H1 (cell line): Measurements from ENCODE around the gene CHMP5. TPM values are rescaled to one million over a fixed set of nuclear protein-coding genes. Genes with fewer than 3 reads are reported as not detected.

ENCODE experiments used
- CTCF ChIA-PET: fragments of 300-600 bp; sonication (Branson Sonifier 250); formaldehyde crosslinking; loops from one replicate; lab custom pipeline; 2021; ENCODE audit not compliant: partially characterized antibody; lab: Charles Lee
- POLR2A ChIA-PET: fragments of 300-600 bp; sonication (Branson Sonifier 250); formaldehyde crosslinking; loops from one replicate; lab custom pipeline; 2021; ENCODE audit warnings: inconsistent platforms; ENCODE audit not compliant: partially characterized antibody; lab: Charles Lee
- DNase-seq, 2 experiments: peaks; one replicate each; pipeline versions ENCODE4 v3.0.0 to v3.0.0-alpha.2; 2010 to 2022; ENCODE audit warnings: low spot score in 2 of 2, low read depth in 1 of 2, mixed read lengths in 1 of 2
- FAIRE-seq: peaks from 2 replicates; lab custom pipeline; 2011; peaks lifted over from hg19 to GRCh38; lab: Jason Lieb, UNC
- H2AFZ ChIP-seq: 2 replicates; pipeline ENCODE4 v1.8.1; 2012; ENCODE audit warnings: low read length, inconsistent platforms
- H2AK5ac ChIP-seq: 2 replicates; pipeline ENCODE4 v1.6.1; 2013; ENCODE audit warnings: low read depth, low read length
- H2BK120ac ChIP-seq: replicated peaks from 2 replicates; pipeline ENCODE3; 2013; ENCODE audit warnings: low read depth, low read length, inconsistent platforms
- H2BK12ac ChIP-seq: 2 replicates; pipeline ENCODE4 v1.6.1; 2013; ENCODE audit warnings: low read depth, low read length
- H2BK15ac ChIP-seq: 2 replicates; pipeline ENCODE4 v1.6.1; 2013; ENCODE audit warnings: low read length
- H2BK20ac ChIP-seq: 2 replicates; pipeline ENCODE4 v1.6.1; 2013; ENCODE audit warnings: low read length
- H2BK5ac ChIP-seq: 2 replicates; pipeline ENCODE4 v1.6.1; 2013; ENCODE audit warnings: low read depth, low read length
- H3K14ac ChIP-seq: 2 replicates; pipeline ENCODE4 v1.6.1; 2013; ENCODE audit warnings: inconsistent platforms; ENCODE audit not compliant: insufficient read length
- H3K18ac ChIP-seq: 2 replicates; pipeline ENCODE4 v1.6.1; 2013; ENCODE audit warnings: low read length; ENCODE audit errors: extremely low read depth
- H3K23ac ChIP-seq: 2 replicates; pipeline ENCODE4 v1.6.1; 2013; ENCODE audit warnings: inconsistent platforms; ENCODE audit not compliant: insufficient read length
- H3K23me2 ChIP-seq: 2 replicates; pipeline ENCODE4 v1.6.1; 2013; ENCODE audit warnings: low read depth, low read length
- H3K27ac ChIP-seq: 2 replicates; pipeline ENCODE4 v1.6.1; 2011; ENCODE audit warnings: low read depth, low read length, inconsistent platforms
- H3K27me3 ChIP-seq, 4 experiments: replicated peaks in 1 of 4; 1 replicate in 1 of 4; 2 replicates in 3 of 4; pipeline versions ENCODE4 v1.6.1 to v1.8.1; 2011 to 2013; ENCODE audit warnings: low read length in 3 of 4, mild to moderate bottlenecking in 3 of 4, inconsistent platforms in 2 of 4, mixed read lengths in 2 of 4, moderate library complexity in 1 of 4; ENCODE audit not compliant: control insufficient read depth in 3 of 4, insufficient read depth in 3 of 4; ENCODE audit errors: extremely low read depth in 1 of 4
- H3K36me3 ChIP-seq, 4 experiments: 2 replicates each; pipeline versions ENCODE4 v1.6.1 to v1.8.1; 2011 to 2013; ENCODE audit warnings: mild to moderate bottlenecking in 4 of 4, low read length in 3 of 4, moderate library complexity in 2 of 4, control low read depth in 1 of 4, inconsistent platforms in 1 of 4; ENCODE audit not compliant: insufficient read depth in 4 of 4, control insufficient read depth in 2 of 4
- H3K4ac ChIP-seq: replicated peaks from 2 replicates; pipeline ENCODE3; 2013; ENCODE audit warnings: low read length, low read depth, mixed read lengths, inconsistent platforms; ENCODE audit not compliant: insufficient read length
- H3K4me1 ChIP-seq, 4 experiments: replicated peaks in 1 of 4; 1 replicate in 1 of 4; 2 replicates in 3 of 4; pipeline versions ENCODE4 v1.6.1 to v1.8.1; 2011 to 2013; ENCODE audit warnings: low read length in 3 of 4, inconsistent platforms in 2 of 4, mixed read lengths in 1 of 4; ENCODE audit not compliant: insufficient read depth in 4 of 4, control insufficient read depth in 3 of 4
- H3K4me2 ChIP-seq, 2 experiments: 2 replicates each; pipeline versions ENCODE4 v1.6.1 to v1.8.1; 2011 to 2013; ENCODE audit warnings: low read depth in 2 of 2, low read length in 2 of 2, control low read depth in 1 of 2, inconsistent platforms in 1 of 2, mild to moderate bottlenecking in 1 of 2; ENCODE audit not compliant: insufficient read depth in 1 of 2
- H3K4me3 ChIP-seq, 4 experiments: fragments of 200-600, 300-600 bp in 1 of 4; sonication (generic), shearing (Covaris generic), sonication (Bioruptor Twin) in 1 of 4; 2 replicates each; pipeline versions ENCODE4 v1.5.1 to v1.8.1; 2011 to 2016; ENCODE audit warnings: low read length in 4 of 4, low read depth in 3 of 4, control low read depth in 2 of 4, inconsistent platforms in 2 of 4, mild to moderate bottlenecking in 2 of 4, mixed read lengths in 1 of 4, moderate library complexity in 1 of 4; ENCODE audit not compliant: insufficient read depth in 2 of 4; ENCODE audit errors: extremely low read depth in 1 of 4
- H3K56ac ChIP-seq: replicated peaks from 2 replicates; pipeline ENCODE3; 2013; ENCODE audit warnings: low read depth, mild to moderate bottlenecking, mixed read lengths, low read length, inconsistent platforms; ENCODE audit not compliant: insufficient read length
- H3K79me1 ChIP-seq: 2 replicates; pipeline ENCODE4 v1.6.1; 2013; ENCODE audit warnings: low read depth, low read length, control low read depth
- H3K79me2 ChIP-seq, 2 experiments: 2 replicates each; pipeline versions ENCODE4 v1.6.1 to v1.8.1; 2012 to 2013; ENCODE audit warnings: low read length in 2 of 2, mild to moderate bottlenecking in 2 of 2, inconsistent platforms in 1 of 2; ENCODE audit not compliant: insufficient read depth in 2 of 2, control insufficient read depth in 1 of 2
- H3K9ac ChIP-seq, 4 experiments: replicated peaks in 1 of 4; 1 replicate in 1 of 4; 2 replicates in 3 of 4; pipeline versions ENCODE4 v1.6.1 to v1.8.1; 2011 to 2013; ENCODE audit warnings: low read depth in 3 of 4, low read length in 3 of 4, control low read depth in 2 of 4, mild to moderate bottlenecking in 2 of 4, moderate library complexity in 2 of 4, inconsistent platforms in 1 of 4; ENCODE audit errors: extremely low read depth in 1 of 4
- H3K9me3 ChIP-seq, 2 experiments: 2 replicates each; pipeline versions ENCODE4 v1.6.1 to v1.8.1; 2012 to 2013; ENCODE audit warnings: mild to moderate bottlenecking in 2 of 2, moderate library complexity in 2 of 2, control low read depth in 1 of 2, inconsistent platforms in 1 of 2, low read depth in 1 of 2, low read length in 1 of 2, mixed read lengths in 1 of 2; ENCODE audit not compliant: insufficient read depth in 2 of 2
- H4K20me1 ChIP-seq, 2 experiments: replicated peaks in 1 of 2; 2 replicates each; pipeline versions ENCODE3 to v1.8.1; 2011 to 2013; ENCODE audit warnings: inconsistent platforms in 2 of 2, low read length in 2 of 2, mild to moderate bottlenecking in 1 of 2; ENCODE audit not compliant: insufficient read depth in 2 of 2, control insufficient read depth in 1 of 2
- H4K5ac ChIP-seq: 2 replicates; pipeline ENCODE4 v1.6.1; 2013; ENCODE audit warnings: low read length, low read depth, mixed read lengths, inconsistent platforms; ENCODE audit not compliant: insufficient read length
- H4K8ac ChIP-seq: 2 replicates; pipeline ENCODE4 v1.8.0; 2013; ENCODE audit warnings: mild to moderate bottlenecking, moderate library complexity, low read length, inconsistent platforms; ENCODE audit not compliant: insufficient read depth; ENCODE audit errors: extremely low read depth
- H4K91ac ChIP-seq: replicated peaks from 2 replicates; pipeline ENCODE3; 2013; ENCODE audit warnings: low read length, mixed read lengths, inconsistent platforms; ENCODE audit not compliant: insufficient read length
- HDAC6 ChIP-seq: IDR thresholded peaks from one replicate; pipeline ENCODE4 v1.7.1; 2012; ENCODE audit warnings: low read depth, mild to moderate bottlenecking, inconsistent platforms, low read length, moderate library complexity
- KDM1A ChIP-seq: fragments of 200-600, 300-600 bp; sonication (generic); IDR thresholded peaks from 2 replicates; pipeline ENCODE4 v1.7.1; 2016; ENCODE audit warnings: mild to moderate bottlenecking, low read length, borderline replicate concordance
- POLR2A ChIP-seq, 2 experiments: IDR thresholded peaks; 1 replicate in 1 of 2; 2 replicates in 1 of 2; pipeline ENCODE4 v1.6.1; 2011; ENCODE audit warnings: low read depth in 2 of 2, low read length in 2 of 2, mild to moderate bottlenecking in 2 of 2; ENCODE audit errors: control extremely low read depth in 1 of 2
- SP4 ChIP-seq: IDR thresholded peaks from 2 replicates; pipeline ENCODE4 v1.6.1; 2012; ENCODE audit warnings: low read length, inconsistent platforms
- SRF ChIP-seq: IDR thresholded peaks from 2 replicates; pipeline ENCODE4 v1.6.1; 2011; ENCODE audit warnings: mild to moderate bottlenecking, low read depth, low read length, moderate library complexity
- SUZ12 ChIP-seq: fragments of 200-600 bp; sonication (generic); IDR thresholded peaks from 2 replicates; pipeline ENCODE4 v1.6.1; 2012; ENCODE audit warnings: mild to moderate bottlenecking, inconsistent platforms, low read length, moderate library complexity, mixed read lengths
- WGBS, 2 experiments: shearing (Covaris generic) in 1 of 2; methylation state at CpG; one replicate each; pipeline versions ENCODE4 v1.1.6 to v1.1.7; 2013 to 2015; ENCODE audit warnings: low lambda C conversion rate in 2 of 2, mixed read lengths in 2 of 2, inconsistent platforms in 1 of 2, low coverage in 1 of 2, missing lambda C conversion rate in 1 of 2; ENCODE audit not compliant: insufficient replicate concordance in 2 of 2, insufficient coverage in 1 of 2, insufficient read length in 1 of 2; ENCODE audit errors: extremely low coverage in 1 of 2, missing lambda C conversion rate in 1 of 2; 5-methylcytosine and 5-hydroxymethylcytosine counted together
- polyA plus RNA-seq, 7 experiments: library from polyadenylated mRNA; depleted of rRNA in 3 of 7; stranded (reverse) in 5 of 7; unstranded in 2 of 7; fragments of >200 nt in 5 of 7; fragments of 200-250 nt in 2 of 7; gene quantifications; 1 replicate in 5 of 7; 2 replicates in 1 of 7; 4 replicates in 1 of 7; pipeline versions ENCODE4 v1.2.1 to v1.2.3, GENCODE V29; 2011 to 2013; ENCODE audit warnings: missing spikeins in 2 of 7, mixed read lengths in 2 of 7
- total RNA-seq: library from RNA; stranded (reverse); fragmentation: NEBNext Ultra II Directional; extraction: Animal tissue kit (Norgen Biotek cat#: 25700); gene quantifications from 2 replicates; pipeline ENCODE4 v1.2.1, GENCODE V29; 2021
- TF ChIP-seq, protein P1 (sequence below): IDR thresholded peaks from 2 replicates; pipeline ENCODE4 v1.6.1; 2012; ENCODE audit warnings: low read length, inconsistent platforms

The CHMP5 gene
- total and polyA plus RNA-seq, 2 of the 8 experiments (the other 6 are each of a cell fraction or from before 2014, with no cell fraction given) = 25.0 to 47.3 TPM

GRCh38 chr9:33228606-33229005, 36.2 kb upstream of the CHMP5 start:
- Histone ChIP-seq H3K4ac (no peak overlapping the region), H3K56ac (no peak overlapping the region), H3K27ac (no peak overlapping the region), H3K4me2 (no peak overlapping the region), H4K8ac (no peak overlapping the region), H4K5ac (no peak overlapping the region), H3K4me3 (no peak overlapping the region), H3K9ac (no peak overlapping the region), H3K79me2 (no peaks in the 10 kb centered on the region), H3K79me1 (no peaks in the 10 kb centered on the region), H3K9me3 (no peaks in the 10 kb centered on the region), H3K27me3 (no peaks in the 10 kb centered on the region; a peak in 1 of 7 replicates), H2AK5ac (no peak overlapping the region), H2BK15ac (no peak overlapping the region), H2BK5ac (no peak overlapping the region), H3K36me3 (no peaks in the 10 kb centered on the region), H3K23ac (no peak overlapping the region), H4K20me1 (no peaks in the 10 kb centered on the region), H2BK20ac (no peak overlapping the region), H2BK120ac (no peak overlapping the region), H3K14ac (no peak overlapping the region), H2AFZ (0 out of 2 replicates have a peak overlapping the region, but pooled peaks have one; percentile 56), H3K4me1 (peaks cover 0 to 2% (median 0%) of the 10 kb centered on the region in 4 experiments; a peak in 1 of 7 replicates), H3K18ac (no peak overlapping the region), H3K23me2 (no peaks in the 10 kb centered on the region), H2BK12ac (no peak overlapping the region), H4K91ac (no peak overlapping the region)
- ChIA-PET CTCF (interaction anchor here (0.7 to 1.2 kb wide), 5 partner anchors 11 to 103 kb away, joined by 3 to 4 read pairs (median 3); partner anchors contain the start of gene SPINK4), POLR2A (interaction anchor here (0.8 kb wide), 1 partner anchor 147 kb away, joined by 3 read pairs; no protein-coding TSS in a partner anchor)
- 90% methylated on average over 4 of the region's 4 CpGs; no CpG with 5 or more reads in 1 of the 2 experiments for WGBS, 2 experiments
- TF ChIP-seq, protein P1, sequence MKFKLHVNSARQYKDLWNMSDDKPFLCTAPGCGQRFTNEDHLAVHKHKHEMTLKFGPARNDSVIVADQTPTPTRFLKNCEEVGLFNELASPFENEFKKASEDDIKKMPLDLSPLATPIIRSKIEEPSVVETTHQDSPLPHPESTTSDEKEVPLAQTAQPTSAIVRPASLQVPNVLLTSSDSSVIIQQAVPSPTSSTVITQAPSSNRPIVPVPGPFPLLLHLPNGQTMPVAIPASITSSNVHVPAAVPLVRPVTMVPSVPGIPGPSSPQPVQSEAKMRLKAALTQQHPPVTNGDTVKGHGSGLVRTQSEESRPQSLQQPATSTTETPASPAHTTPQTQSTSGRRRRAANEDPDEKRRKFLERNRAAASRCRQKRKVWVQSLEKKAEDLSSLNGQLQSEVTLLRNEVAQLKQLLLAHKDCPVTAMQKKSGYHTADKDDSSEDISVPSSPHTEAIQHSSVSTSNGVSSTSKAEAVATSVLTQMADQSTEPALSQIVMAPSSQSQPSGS = no peak
- TF ChIP-seq POLR2A (IDR thresholded peaks at IDR 0.05; ENCODE audit: control extremely low read depth in 1 of 2, low read depth in 2 of 2, low read length in 2 of 2) = no peak
- no peak for TF ChIP-seq KDM1A
- no peak for TF ChIP-seq HDAC6
- no peak for TF ChIP-seq SUZ12
- TF ChIP-seq SP4 = no peak
- no peak for TF ChIP-seq SRF
- FAIRE-seq (no peak), DNase-seq (no peak)
